Muscle of leg (tissue), 11 donors: ENCODE results near the gene PODN. TPM values are rescaled to one million over a fixed set of nuclear protein-coding genes. Genes with fewer than 3 reads are reported as not detected.

ENCODE experiments used
- DNase-seq: peaks from one replicate; pipeline ENCODE4 v3.0.0; 2013
- H3K27ac ChIP-seq: one replicate; pipeline ENCODE4 v1.5.1; 2013; ENCODE audit warnings: mild to moderate bottlenecking, low read length, control low read depth
- H3K27me3 ChIP-seq: one replicate; pipeline ENCODE4 v1.6.1; 2013; ENCODE audit warnings: low read length; ENCODE audit not compliant: control insufficient read depth, insufficient read depth
- H3K36me3 ChIP-seq: one replicate; pipeline ENCODE4 v1.6.1; 2013; ENCODE audit warnings: low read length; ENCODE audit not compliant: control insufficient read depth, insufficient read depth
- H3K4me1 ChIP-seq: one replicate; pipeline ENCODE4 v1.6.1; 2013; ENCODE audit warnings: low read length; ENCODE audit not compliant: control insufficient read depth, insufficient read depth
- H3K4me3 ChIP-seq: one replicate; pipeline ENCODE4 v1.5.1; 2013; ENCODE audit warnings: low read length, control low read depth
- H3K9me3 ChIP-seq: replicated peaks from 2 replicates; pipeline ENCODE4 v1.6.1; 2013; ENCODE audit warnings: low read depth, low read length; ENCODE audit not compliant: control insufficient read depth
- WGBS: methylation state at CpG from one replicate; pipeline ENCODE4 v1.1.5; 2013; ENCODE audit warnings: missing lambda C conversion rate; ENCODE audit not compliant: insufficient coverage; 5-methylcytosine and 5-hydroxymethylcytosine counted together
- polyA plus RNA-seq, 8 donors: library from polyadenylated mRNA; unstranded; fragments of 120-200 nt; gene quantifications; one replicate each; pipeline versions ENCODE4 v1.2.1 to v1.2.3, GENCODE V29; 2013; ENCODE audit warnings: inconsistent platforms in 1 of 8, low replicate concordance in 1 of 8; ENCODE audit not compliant: insufficient read length in 8 of 8, insufficient read depth in 1 of 8
- total RNA-seq: library from RNA; stranded (reverse); fragments of 120-200 nt; gene quantifications from one replicate; pipeline ENCODE4 v1.2.4, GENCODE V29; 2013

The PODN gene
- total and polyA plus RNA-seq, 9 donors: 5.4 to 10.7 (median 8.1) TPM

DNA sequence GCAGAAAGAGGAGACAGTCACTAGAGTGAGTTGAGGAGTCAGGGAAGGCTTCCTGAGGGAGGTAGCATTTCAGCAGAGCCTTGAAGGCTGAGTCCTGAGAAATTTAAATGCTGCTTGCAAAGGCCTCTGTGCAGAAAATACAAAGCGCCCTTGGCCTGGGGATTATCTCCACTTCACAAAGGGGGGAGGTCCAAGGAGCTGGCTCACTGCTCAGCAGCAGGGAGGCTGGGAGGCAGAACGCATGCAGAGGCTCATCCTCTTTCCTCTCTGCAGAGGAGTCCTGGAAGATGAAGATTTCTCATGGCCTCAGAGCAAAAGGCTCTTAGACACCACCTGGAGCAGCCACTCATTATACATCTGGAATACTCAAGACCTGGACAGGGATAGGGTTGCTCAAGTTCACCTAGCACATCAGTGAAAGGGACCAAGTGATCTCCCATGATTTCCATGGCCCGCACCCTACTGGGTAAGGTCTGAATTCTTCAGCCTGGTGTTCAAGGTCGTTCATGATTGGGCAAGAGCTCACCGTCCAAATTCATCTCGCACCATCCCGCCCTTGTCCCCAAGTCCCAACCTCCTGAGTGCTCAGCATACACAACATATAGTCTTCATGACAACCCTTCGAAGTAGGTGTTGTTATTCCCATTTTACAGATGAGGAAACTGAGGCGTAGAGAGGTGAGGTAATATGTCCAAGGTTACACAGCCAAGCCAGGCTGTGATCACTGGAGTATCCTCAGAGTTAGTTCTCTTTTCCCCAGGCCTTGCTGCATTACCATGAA, 71.4 kb downstream of the PODN start:
- Histone ChIP-seq H3K27ac (no peak overlapping the region), H3K36me3 (no peaks in the 10 kb centered on the region), H3K4me1 (peaks cover 12% of the 10 kb centered on the region), H3K4me3 (no peak overlapping the region), H3K9me3 (peaks cover 7% of the 10 kb centered on the region), H3K27me3 (no peaks in the 10 kb centered on the region)
- no peak for DNase-seq
- 69% methylated on average over 4 of the region's 9 CpGs for WGBS

DNA sequence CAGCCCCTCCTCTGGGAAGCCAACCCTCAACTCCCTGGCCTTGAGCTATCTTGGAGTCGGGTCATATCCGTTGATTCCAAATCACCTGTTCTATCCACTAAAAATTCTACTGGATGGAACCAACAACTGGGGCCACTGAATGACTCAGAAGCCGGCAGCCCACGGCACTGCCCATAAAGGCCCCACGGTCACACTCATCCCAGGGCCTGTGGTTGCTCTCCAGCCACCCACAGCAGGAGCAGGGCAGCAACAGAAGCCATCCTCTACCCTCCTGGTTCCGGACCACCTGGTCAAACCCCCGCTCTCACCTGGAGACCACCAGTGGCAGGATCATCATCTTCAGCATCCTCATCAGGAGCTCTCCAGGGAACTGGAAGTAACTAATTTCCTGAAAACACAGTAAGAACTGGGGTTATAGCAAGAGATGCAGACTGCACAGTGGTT, 72.1 kb downstream of the PODN start:
- Histone ChIP-seq H3K4me3 (no peak overlapping the region), H3K36me3 (no peaks in the 10 kb centered on the region), H3K9me3 (peaks cover 7% of the 10 kb centered on the region), H3K27me3 (no peaks in the 10 kb centered on the region), H3K4me1 (peaks cover 14% of the 10 kb centered on the region), H3K27ac (no peak overlapping the region)
- no peak for DNase-seq
- 90% methylated on average over 7 of the region's 7 CpGs for WGBS

Other genes starting within 250 kb of the PODN start
- gene ZYG11A, start 219.5 kb upstream of the PODN start, total RNA-seq: under 0.01 TPM
- gene ZYG11A, start 219.5 kb upstream of the PODN start, polyA plus RNA-seq: under 1 TPM in 6 of 8 donors, not detected in 2; 0.02 to 0.21 (median 0.06) TPM
- 43.1 TPM for gene ECHDC2, start 140.5 kb upstream of the PODN start, total RNA-seq
- gene ECHDC2, start 140.5 kb upstream of the PODN start, polyA plus RNA-seq: 100 to 1,000 TPM in 2 of 8 donors, 10 to 100 TPM in 6; 34.7 to 125 (median 69.7) TPM
- gene SCP2, start 134.9 kb upstream of the PODN start, total RNA-seq: 69.7 TPM
- gene SCP2, start 134.9 kb upstream of the PODN start, polyA plus RNA-seq: 10 to 100 TPM; 71.6 to 85.3 (median 76.1) TPM
- not detected for gene SLC1A7, start 80.4 kb downstream of the PODN start, total RNA-seq
- under 1 TPM; 0.20 to 0.52 (median 0.42) TPM for gene SLC1A7, start 80.4 kb downstream of the PODN start, polyA plus RNA-seq
- 11.7 TPM for gene CPT2, start 134.6 kb downstream of the PODN start, total RNA-seq
- 10 to 100 TPM; 10.4 to 12.6 (median 11.7) TPM for gene CPT2, start 134.6 kb downstream of the PODN start, polyA plus RNA-seq
- 73.6 TPM for gene CZIB, start 158.4 kb downstream of the PODN start, total RNA-seq
- 10 to 100 TPM; 59.3 to 78.6 (median 70.6) TPM for gene CZIB, start 158.4 kb downstream of the PODN start, polyA plus RNA-seq
- 26.4 TPM for gene MAGOH, start 176.3 kb downstream of the PODN start, total RNA-seq
- gene MAGOH, start 176.3 kb downstream of the PODN start, polyA plus RNA-seq: 10 to 100 TPM; 42.9 to 65.2 (median 50.2) TPM